Stimulated activated CD8-positive, alpha-beta memory T cell treated with anti-CD3 and anti-CD28 coated beads, Interleukin-4, amount 100 ng/mL, for 4 hours (primary cell): ENCODE measurements around the gene HMG20A.

Experiments
- DNase-seq, 2 donors: peaks; one replicate each; pipeline ENCODE4 v3.0.0-alpha.2; 2020; ENCODE audit warnings: low read depth in 2 of 2, low spot score in 1 of 2

The HMG20A gene

GRCh38 chr15:77515613-77516012, 94.9 kb downstream of the HMG20A start:
- no peak for DNase-seq

DNA sequence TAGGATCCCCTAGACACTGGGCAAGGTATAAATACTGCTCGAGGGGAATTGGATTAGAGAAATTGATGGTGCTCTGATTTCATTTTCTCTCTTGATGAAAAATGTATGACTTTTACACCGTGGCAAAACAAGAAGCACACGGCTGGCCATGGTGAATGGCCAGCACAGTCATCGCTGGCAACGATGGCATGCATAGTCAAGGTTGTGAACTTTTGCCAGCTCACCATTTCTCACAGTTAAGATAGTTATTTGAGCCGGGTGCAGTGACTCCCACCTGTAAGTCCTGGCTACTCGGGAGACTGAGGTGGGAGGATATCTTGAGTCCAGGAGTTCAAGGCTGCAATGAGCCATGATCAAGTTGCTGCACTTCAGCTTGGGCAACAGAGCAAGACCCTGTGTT, 95.4 kb downstream of the HMG20A start:
- DNase-seq: no peak

GRCh38 chr15:77516786-77517185, 96.1 kb downstream of the HMG20A start:
- DNase-seq: no peak

DNA sequence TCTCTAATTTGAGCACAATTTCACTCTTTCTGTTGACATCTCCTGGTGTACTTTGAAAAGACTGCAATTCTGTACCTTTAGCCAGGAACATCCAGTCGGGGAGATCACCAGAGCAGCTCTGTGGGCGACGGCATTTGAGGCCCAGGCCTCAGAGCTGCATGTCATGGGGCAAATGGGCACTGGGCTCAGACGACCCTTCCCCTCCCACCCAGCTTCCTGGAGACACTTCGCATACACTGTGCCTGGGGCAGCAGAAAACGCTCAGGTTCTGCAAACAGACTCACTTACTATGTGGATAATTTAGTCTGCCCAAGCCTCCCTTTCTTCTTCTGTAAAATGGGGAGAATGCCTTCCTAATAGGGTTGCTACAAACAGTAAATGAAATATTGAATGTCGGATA, 96.9 kb downstream of the HMG20A start:
- no peak for DNase-seq

GRCh38 chr15:77518458-77518857, 97.8 kb downstream of the HMG20A start:
- no peak for DNase-seq

DNA sequence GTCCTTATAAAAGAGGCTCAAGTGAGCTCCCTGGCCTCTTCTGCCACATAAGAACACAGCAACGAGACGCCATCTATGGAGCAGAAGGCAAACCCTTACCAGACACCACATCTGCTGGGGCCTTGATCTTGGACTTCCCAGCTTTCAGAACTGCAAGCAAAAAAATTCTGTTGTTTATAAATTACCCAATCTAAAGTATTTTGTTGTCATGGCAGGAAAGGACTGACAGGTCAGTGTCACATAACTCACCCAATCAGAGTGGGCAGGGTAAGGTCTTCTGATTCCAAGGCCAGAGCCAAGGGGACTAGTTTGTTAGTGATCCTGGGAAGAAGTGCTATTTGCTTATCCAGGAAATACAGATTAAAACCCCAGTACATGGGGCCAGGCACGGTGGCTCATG, 98.9 kb downstream of the HMG20A start:
- DNase-seq: no peak

- no peak for DNase-seq
Measured at GRCh38 chr15:77521206-77521605, 100.5 kb downstream of the HMG20A start.

DNA sequence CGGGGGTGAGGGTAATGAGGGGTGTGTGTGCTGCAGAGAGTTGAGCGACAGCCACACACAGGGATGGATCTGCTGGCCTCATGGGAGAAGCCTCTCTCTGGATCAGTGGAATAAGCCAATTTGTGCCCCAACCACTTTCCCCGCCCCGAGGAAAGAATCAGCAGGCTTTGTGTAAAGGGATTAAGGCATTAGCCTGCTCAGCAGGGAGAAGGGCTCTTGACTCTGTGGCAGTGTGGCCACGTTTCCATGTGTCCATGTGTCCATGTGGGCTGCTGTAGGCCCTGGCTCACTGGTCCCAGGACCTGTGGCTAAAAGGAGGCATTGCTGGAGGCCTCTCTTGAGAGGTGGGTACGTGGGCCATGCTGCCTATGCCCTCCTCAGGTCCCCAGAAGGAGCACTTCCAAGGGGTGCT, 104.7 kb downstream of the HMG20A start:
- DNase-seq: no peak

DNA sequence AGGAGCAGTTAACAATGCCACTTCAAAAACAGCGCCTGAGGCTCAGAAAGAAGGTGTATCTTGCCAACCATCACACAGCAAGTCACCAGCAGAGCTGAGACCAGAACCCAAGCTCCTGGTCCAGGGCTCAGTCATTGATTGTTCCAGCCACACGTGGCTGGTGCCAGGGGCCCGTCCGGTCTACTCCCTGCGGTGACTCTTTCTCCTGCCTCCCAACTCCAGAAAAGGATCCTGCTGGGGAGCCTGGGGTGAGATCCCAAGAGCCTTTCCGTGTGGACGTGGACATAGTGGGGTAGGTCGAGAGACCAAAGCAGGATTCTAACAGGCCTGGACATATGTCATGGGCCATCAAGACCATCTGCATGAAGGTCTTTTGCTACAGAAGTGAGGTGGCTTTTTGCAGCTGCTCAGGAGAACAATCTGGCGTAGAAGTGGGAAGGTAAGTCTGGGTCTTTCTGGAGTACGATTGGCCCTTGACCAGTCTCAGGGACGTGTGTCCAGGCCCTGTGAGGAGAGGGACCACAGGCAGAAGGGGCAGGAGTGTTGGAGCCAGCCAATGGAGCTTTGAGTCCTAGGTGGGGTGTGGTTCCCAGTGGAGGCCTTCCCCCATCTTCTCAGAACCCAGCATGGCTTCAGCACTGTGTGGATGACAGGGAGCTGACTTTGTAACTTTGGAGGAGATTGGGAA, 105.4 kb downstream of the HMG20A start:
- DNase-seq: no peak

GRCh38 chr15:77526595-77527163, 106.0 kb downstream of the HMG20A start:
- no peak for DNase-seq

DNA sequence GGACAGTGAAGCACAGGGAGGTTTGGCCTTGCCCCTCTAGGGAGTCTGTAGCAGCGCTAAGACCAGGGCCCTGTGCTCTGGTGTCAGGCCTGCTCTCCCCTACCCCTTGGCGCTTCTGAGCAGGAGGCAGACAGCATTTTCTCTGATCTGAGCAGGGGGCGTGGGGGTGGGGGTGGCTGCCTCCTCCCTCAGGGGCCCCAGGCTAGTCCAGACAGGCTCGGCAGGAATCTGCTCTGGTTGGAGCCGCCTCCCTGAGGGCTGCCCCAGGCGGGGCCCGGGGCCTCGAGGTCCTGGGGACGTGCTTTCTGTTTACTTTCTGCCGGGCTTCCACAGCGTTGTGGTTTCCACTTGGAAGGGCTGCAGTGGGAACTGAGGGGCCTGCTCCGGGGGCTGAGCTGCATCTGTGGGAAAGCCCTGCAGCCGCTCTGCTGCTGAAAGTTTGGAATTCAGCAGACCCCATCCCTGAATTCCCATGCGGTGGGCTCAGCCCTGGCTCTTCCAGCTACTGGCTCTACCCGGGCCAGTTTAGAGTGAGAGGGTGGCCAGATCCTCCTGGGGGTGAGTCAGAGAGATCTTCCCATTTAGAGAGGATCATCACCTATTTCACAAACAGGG, 106.6 kb downstream of the HMG20A start:
- DNase-seq: no peak

- no peak for DNase-seq
Measured at GRCh38 chr15:77527831-77528231, 107.1 kb downstream of the HMG20A start.

DNA sequence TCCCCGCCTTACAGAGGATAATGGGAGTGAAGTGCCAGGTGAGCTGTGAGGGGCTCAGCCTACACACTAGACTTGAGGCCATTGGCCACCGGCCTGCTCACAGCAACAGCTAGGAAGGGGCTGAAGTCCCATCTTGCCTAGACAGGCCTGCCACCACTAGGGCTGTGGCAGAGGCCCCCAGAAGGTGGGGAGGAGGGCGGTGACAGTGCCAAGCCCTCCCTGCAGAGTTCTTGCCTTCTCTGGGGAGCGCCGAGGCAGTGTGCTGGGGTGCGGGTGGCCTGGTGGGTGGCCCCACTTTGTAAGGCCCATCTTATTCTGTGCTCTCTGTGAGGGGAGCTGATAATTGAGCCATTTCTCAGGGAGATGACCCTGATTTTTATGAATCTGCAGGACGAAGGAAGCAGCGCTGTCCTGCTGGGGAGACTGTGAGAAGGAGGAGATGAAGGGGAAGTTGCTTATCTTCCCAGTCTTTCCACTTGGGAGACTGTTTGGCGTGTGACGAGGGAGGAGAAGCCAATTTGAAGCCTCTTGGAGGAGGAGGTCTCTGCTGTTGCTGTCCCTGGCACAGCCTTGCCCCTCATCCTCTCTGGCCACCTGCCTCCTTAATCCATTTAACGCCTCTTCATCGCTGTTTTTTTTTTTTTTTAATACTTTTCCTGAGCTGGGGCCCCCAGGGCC, 107.7 kb downstream of the HMG20A start:
- no peak for DNase-seq

GRCh38 chr15:77528968-77529319, 108.3 kb downstream of the HMG20A start:
- no peak for DNase-seq

- DNase-seq: no peak
Measured at GRCh38 chr15:77529394-77530159, 108.9 kb downstream of the HMG20A start.

- DNase-seq: no peak
Measured at GRCh38 chr15:77530576-77530975, 109.9 kb downstream of the HMG20A start.

- no peak for DNase-seq
Measured at GRCh38 chr15:77531191-77532000, 110.7 kb downstream of the HMG20A start.

GRCh38 chr15:77532067-77532710, 111.5 kb downstream of the HMG20A start:
- no peak for DNase-seq

- DNase-seq: no peak
Measured at GRCh38 chr15:77532846-77533245, 112.2 kb downstream of the HMG20A start.
